Gastroesophageal sphincter (tissue), 3 donors: ENCODE data around the gene ATRN.

Experiments
- CTCF ChIP-seq, 4 experiments: fragments of 200-600 bp in 2 of 4; fragments of 450-650 bp in 2 of 4; sonication (generic) in 1 of 4; IDR thresholded peaks; one replicate each; pipeline ENCODE4 v1.5.1; 2017 to 2019; ENCODE audit warnings: antibody characterized with exemption in 4 of 4, mild to moderate bottlenecking in 2 of 4, moderate library complexity in 2 of 4
- POLR2A ChIP-seq, 2 donors: fragments of 450-650 bp; IDR thresholded peaks; one replicate each; pipeline ENCODE4 v1.6.1; 2017; ENCODE audit warnings: antibody characterized with exemption in 2 of 2, mild to moderate bottlenecking in 2 of 2, moderate library complexity in 1 of 2

DNA sequence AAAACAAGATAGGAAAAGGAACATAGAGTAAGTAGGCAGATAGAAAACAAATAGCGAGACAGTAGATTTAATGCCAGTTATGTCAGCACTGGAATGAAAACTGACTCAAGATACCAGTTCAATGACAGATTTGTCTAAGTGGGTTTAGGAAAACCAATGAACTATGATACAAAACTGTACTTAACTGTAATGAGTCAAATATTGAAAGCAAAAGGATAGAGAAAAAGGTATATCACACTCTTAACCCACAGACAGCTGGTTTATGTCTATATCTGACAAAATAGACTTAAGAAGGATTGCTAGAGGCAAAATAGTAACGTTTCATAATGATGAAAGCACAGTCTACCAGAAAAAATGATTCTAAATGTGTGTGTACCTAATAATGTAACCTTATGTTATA, 38.2 kb downstream of the ATRN start:
- TF ChIP-seq CTCF (IDR thresholded peaks at IDR 0.05) (no peak), POLR2A (IDR thresholded peaks at IDR 0.05) (no peak)
